ENCODE measurements around the gene PPM1M.

Gene PPM1M

GRCh38 chr3:52289338-52289746, 43.8 kb downstream of the PPM1M start:
- TF ChIP-seq EGR1 (IDR thresholded peaks at IDR 0.05) (no peak), EP300 (IDR thresholded peaks at IDR 0.05; ENCODE audit: borderline replicate concordance) (no peak), TEAD4 (IDR thresholded peaks at IDR 0.05) (no peak), TCF12 (IDR thresholded peaks at IDR 0.05; ENCODE audit: low read depth) (no peak), ZBTB7A (IDR thresholded peaks at IDR 0.05; ENCODE audit: low read depth) (no peak), CREB1 (IDR thresholded peaks at IDR 0.05; ENCODE audit: low read depth) (no peak), MAX (IDR thresholded peaks at IDR 0.05) (no peak), YY1 (IDR thresholded peaks at IDR 0.05; ENCODE audit: low read depth) (no peak), NFIC (IDR thresholded peaks at IDR 0.05) (no peak), REST (IDR thresholded peaks at IDR 0.05; ENCODE audit: low read depth) (no peak), TAF1 (IDR thresholded peaks at IDR 0.05; ENCODE audit: low read depth) (no peak), RAD21 (IDR thresholded peaks at IDR 0.05; ENCODE audit: low read depth) (no peak)

GRCh38 chr3:52289747-52290595, 44.4 kb downstream of the PPM1M start:
- TF ChIP-seq USF1 (IDR thresholded peaks at IDR 0.05) (no peak), RAD21 (IDR thresholded peaks at IDR 0.05; ENCODE audit: low read depth) (no peak), YY1 (IDR thresholded peaks at IDR 0.05; ENCODE audit: low read depth) (no peak), CEBPB (IDR thresholded peaks at IDR 0.05) (no peak), MAX (IDR thresholded peaks at IDR 0.05) (no peak), ZBTB7A (IDR thresholded peaks at IDR 0.05; ENCODE audit: low read depth) (no peak), CREB1 (IDR thresholded peaks at IDR 0.05; ENCODE audit: low read depth) (no peak), TEAD4 (IDR thresholded peaks at IDR 0.05) (no peak), TAF1 (IDR thresholded peaks at IDR 0.05; ENCODE audit: low read depth) (no peak), EP300 (IDR thresholded peaks at IDR 0.05; ENCODE audit: borderline replicate concordance) (no peak), REST (IDR thresholded peaks at IDR 0.05; ENCODE audit: low read depth) (no peak), TCF12 (IDR thresholded peaks at IDR 0.05; ENCODE audit: low read depth) (no peak), FOXM1 (IDR thresholded peaks at IDR 0.05; ENCODE audit: borderline replicate concordance, low read depth) (no peak), EGR1 (IDR thresholded peaks at IDR 0.05) (no peak), NFIC (IDR thresholded peaks at IDR 0.05) (no peak)

- TF ChIP-seq EP300 (IDR thresholded peaks at IDR 0.05; ENCODE audit: borderline replicate concordance), result no peak
- TF ChIP-seq REST (IDR thresholded peaks at IDR 0.05; ENCODE audit: low read depth), result no peak
- no peak for TF ChIP-seq CEBPB (IDR thresholded peaks at IDR 0.05)
- no peak for TF ChIP-seq TCF12 (IDR thresholded peaks at IDR 0.05; ENCODE audit: low read depth)
- no peak for TF ChIP-seq MAX (IDR thresholded peaks at IDR 0.05)
- no peak for TF ChIP-seq YY1 (IDR thresholded peaks at IDR 0.05; ENCODE audit: low read depth)
- no peak for TF ChIP-seq RAD21 (IDR thresholded peaks at IDR 0.05; ENCODE audit: low read depth)
- no peak for TF ChIP-seq TAF1 (IDR thresholded peaks at IDR 0.05; ENCODE audit: low read depth)
- no peak for TF ChIP-seq NFIC (IDR thresholded peaks at IDR 0.05)
- TF ChIP-seq FOXM1 (IDR thresholded peaks at IDR 0.05; ENCODE audit: borderline replicate concordance, low read depth), result no peak
- no peak for TF ChIP-seq ZBTB7A (IDR thresholded peaks at IDR 0.05; ENCODE audit: low read depth)
- TF ChIP-seq USF1 (IDR thresholded peaks at IDR 0.05), result no peak
- no peak for TF ChIP-seq CREB1 (IDR thresholded peaks at IDR 0.05; ENCODE audit: low read depth)
- no peak for TF ChIP-seq TEAD4 (IDR thresholded peaks at IDR 0.05)
- no peak for TF ChIP-seq EGR1 (IDR thresholded peaks at IDR 0.05)
These were observed 45.3 kb downstream of the PPM1M start for GRCh38 chr3:52290596-52291507.

Measured in Ishikawa (cell line).